NCI-H446 treated with DMSO at 0.1 percent for 48 hours (cell line): ENCODE results near the gene CACHD1.

Source experiments
- DNase-seq: peaks from one replicate; lab custom pipeline; 2025; lab: John Stamatoyannopoulos, UW

CACHD1 gene

GRCh38 chr1:64469977-64470664 is at the start of gene CACHD1:
CACHD1 (plus strand) TSS chr1:64470129; CDS start chr1:64470745, 616 bp downstream.
- DNase-seq: peak; percentile 6

GRCh38 chr1:64421377-64421776 is 48.6 kb upstream of the CACHD1 start:
- no peak for DNase-seq

- DNase-seq: no peak
Observed at GRCh38 chr1:64423526-64423925, 46.4 kb upstream of the CACHD1 start.

- no peak for DNase-seq
Observed at GRCh38 chr1:64424412-64424811, 45.5 kb upstream of the CACHD1 start.

GRCh38 chr1:64425521-64425920 is 44.4 kb upstream of the CACHD1 start:
- DNase-seq: no peak

- no peak for DNase-seq
Observed at GRCh38 chr1:64426681-64427080, 43.2 kb upstream of the CACHD1 start.

GRCh38 chr1:64427879-64428278 is 42.0 kb upstream of the CACHD1 start:
- no peak for DNase-seq

GRCh38 chr1:64433308-64433707 is 36.6 kb upstream of the CACHD1 start:
- DNase-seq: no peak

- no peak for DNase-seq
Observed at GRCh38 chr1:64433747-64434146, 36.2 kb upstream of the CACHD1 start.

- DNase-seq: no peak
Observed at GRCh38 chr1:64435000-64435399, 34.9 kb upstream of the CACHD1 start.

GRCh38 chr1:64437453-64437852 is 32.5 kb upstream of the CACHD1 start:
- no peak for DNase-seq

- no peak for DNase-seq
Observed at GRCh38 chr1:64440183-64440826, 29.6 kb upstream of the CACHD1 start.

GRCh38 chr1:64451440-64451839 is 18.5 kb upstream of the CACHD1 start:
- no peak for DNase-seq

GRCh38 chr1:64453688-64454087 is 16.2 kb upstream of the CACHD1 start:
- DNase-seq: no peak

- DNase-seq: no peak
Observed at GRCh38 chr1:64458915-64459314, 11.0 kb upstream of the CACHD1 start.

GRCh38 chr1:64459743-64460142 is 10.2 kb upstream of the CACHD1 start:
- DNase-seq: no peak

GRCh38 chr1:64466033-64466432 is 3.9 kb upstream of the CACHD1 start:
- no peak for DNase-seq

GRCh38 chr1:64469116-64469976 is 583 bp upstream of the CACHD1 start:
- DNase-seq: no peak

- no peak for DNase-seq
Observed at GRCh38 chr1:64470665-64471217, 812 bp downstream of the CACHD1 start.

- no peak for DNase-seq
Observed at GRCh38 chr1:64471218-64472039, 1.5 kb downstream of the CACHD1 start.

- DNase-seq: no peak
Observed at GRCh38 chr1:64472040-64472376, 2.1 kb downstream of the CACHD1 start.

- no peak for DNase-seq
Observed at GRCh38 chr1:64472805-64473204, 2.9 kb downstream of the CACHD1 start.
